HepG2 (cell line): ENCODE results near the gene PRKCZ.

Source experiments
- GLI4 ChIP-seq: sonication (generic); formaldehyde crosslinking; IDR thresholded peaks from 2 replicates; pipeline ENCODE4 v1.5.1; 2020; ENCODE audit warnings: missing genetic modification reagents, mild to moderate bottlenecking, moderate library complexity, borderline replicate concordance
- POLR2A ChIP-seq, 2 experiments: IDR thresholded peaks; 2 replicates each; pipeline ENCODE4 v1.6.1; 2011; ENCODE audit warnings: low read depth in 2 of 2, low read length in 2 of 2, mild to moderate bottlenecking in 1 of 2, moderate library complexity in 1 of 2; ENCODE audit not compliant: insufficient read depth in 1 of 2

DNA sequence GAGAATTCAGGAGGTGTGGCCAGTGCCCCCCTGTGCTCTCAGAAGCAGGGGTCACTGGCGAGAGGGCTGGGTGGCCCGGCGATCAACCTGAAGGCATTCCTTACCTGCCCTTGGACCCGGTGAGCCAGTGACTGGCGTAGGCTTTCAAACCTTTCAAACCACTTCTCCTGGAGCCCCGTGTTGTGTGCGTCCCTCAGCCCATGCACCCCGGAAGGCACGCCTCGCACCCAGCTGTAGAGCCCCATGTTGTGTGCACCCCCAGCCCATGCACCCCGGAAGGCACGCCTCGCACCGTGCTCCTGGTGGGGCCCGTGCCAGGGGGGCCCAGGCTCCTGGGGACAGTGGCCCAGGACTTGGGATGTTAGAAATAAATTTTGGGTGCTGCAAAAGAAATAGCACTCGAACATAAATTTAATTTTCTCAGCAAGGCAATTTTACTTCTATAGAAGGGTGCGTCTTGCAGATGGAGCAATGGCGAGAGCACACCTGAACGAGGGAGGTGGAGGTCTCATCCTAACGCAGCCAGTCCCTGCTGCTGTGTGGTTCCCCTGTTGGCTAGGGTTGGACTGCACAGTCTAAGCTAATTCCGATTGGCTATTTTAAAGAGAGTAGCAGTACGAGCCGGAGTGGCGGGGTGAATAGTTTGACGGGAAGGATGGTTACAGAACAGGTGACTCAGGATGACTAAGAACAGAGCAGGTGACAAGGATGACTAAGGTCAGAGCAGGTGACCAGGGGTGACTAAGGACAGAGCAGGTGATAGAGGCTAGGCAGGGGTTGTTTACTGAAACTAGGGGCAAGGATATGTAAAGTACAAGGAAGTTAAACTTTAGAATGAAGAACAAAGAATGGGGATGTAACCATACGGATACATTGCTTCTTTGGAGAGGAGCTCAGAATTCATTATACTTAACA is 47.4 kb downstream of the PRKCZ start:
- TF ChIP-seq POLR2A (IDR thresholded peaks at IDR 0.05; ENCODE audit: insufficient read depth in 1 of 2, low read depth in 2 of 2, low read length in 2 of 2), result no peak
- TF ChIP-seq GLI4, result no peak
